ENCODE measurements around the gene PDE6G.

PDE6G gene

DNA sequence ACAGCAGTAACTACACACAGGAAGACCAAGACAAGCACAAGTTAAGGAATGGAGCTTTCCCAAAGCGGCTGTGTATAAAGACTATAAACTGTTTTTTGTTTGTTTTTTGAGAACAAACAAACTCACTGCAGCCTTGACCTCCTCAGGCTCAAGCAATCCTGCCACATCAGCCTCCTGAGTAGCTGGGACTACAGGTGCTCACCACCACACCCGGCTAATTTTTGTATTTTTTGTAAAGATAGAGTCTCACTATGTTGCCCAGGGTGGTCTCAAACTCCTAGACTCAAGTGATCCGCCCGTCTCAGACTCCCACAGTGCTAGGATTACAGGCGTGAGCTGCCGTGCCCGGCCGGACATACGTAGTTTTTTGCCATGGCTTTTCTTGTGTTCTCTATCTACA is 4.1 kb upstream of the PDE6G start:
- FAIRE-seq = no peak

DNA sequence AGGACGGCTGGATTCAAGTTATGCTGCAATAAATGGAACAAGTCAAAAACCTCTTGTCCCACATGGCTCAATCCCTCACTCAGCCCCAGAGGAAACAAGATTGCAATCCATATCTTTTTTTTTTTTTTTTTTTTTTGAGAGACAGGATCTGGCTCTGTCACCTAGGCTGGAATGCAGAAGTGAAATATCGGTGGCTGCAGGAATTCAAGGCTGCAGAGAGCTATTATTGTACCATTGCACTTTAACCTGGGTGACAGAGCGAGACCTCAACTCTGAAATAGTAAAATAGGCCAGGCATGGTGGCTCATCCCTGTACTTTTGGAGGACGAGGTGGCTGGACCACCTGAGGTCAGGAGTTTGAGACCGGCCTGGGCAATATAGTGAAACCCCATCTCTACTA is 2.7 kb upstream of the PDE6G start:
- FAIRE-seq = no peak

DNA sequence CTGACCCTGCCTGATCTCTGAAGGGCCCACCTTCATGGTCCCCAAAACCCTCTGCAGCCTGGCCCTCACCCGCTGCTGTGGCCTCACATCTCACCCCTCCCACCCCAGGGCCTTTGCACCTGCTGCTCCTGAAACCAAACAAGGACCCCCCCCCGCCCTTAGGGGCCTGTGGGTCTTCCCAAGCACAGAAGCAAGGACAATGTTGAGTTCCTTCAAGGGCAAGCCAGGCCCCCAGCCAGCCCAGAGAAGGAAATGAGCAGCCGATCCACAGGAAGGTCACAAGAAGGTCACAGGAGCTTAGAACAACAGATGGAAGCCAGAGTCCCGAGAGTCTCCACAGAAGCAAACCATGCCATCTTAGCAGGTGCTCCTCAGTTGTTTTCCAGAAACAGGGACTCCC is 493 bp upstream of the PDE6G start:
- no peak for FAIRE-seq

DNA sequence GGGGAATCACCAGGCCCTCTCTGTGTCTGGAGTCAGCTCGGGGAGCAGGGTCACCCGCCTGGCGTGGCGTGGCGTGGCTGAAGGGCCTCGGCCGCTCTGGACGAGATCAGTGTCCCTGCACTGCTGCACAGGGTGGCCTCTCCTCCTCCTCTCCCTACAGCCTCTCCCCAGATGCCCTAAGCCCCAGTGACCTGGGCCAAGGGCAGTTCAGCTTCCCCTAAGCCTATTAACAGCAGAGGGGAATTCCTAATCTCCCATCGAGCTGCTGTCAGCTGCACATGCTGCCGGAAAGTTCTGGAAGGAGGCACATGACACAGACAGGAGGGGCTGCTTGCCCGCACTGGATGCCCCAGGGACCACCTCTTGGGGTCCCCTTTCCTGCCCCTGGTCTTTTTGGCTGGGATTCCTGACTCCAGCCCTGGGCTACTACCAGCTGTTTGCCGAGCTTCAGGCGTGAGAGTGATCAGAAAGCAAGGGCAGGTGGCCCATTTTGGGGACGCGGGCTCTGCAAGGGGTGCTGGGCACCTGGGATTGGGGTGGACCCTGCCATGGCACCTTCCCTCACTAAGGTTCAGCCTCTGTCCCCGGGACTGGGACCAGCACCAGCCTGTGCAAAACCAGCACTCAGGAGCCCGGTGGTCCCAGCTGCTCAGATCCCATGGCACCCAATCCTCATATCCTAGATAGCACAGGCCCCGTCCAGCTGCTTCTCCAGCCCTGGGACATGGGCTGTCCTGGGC is 794 bp downstream of the PDE6G start:
- FAIRE-seq = no peak

DNA sequence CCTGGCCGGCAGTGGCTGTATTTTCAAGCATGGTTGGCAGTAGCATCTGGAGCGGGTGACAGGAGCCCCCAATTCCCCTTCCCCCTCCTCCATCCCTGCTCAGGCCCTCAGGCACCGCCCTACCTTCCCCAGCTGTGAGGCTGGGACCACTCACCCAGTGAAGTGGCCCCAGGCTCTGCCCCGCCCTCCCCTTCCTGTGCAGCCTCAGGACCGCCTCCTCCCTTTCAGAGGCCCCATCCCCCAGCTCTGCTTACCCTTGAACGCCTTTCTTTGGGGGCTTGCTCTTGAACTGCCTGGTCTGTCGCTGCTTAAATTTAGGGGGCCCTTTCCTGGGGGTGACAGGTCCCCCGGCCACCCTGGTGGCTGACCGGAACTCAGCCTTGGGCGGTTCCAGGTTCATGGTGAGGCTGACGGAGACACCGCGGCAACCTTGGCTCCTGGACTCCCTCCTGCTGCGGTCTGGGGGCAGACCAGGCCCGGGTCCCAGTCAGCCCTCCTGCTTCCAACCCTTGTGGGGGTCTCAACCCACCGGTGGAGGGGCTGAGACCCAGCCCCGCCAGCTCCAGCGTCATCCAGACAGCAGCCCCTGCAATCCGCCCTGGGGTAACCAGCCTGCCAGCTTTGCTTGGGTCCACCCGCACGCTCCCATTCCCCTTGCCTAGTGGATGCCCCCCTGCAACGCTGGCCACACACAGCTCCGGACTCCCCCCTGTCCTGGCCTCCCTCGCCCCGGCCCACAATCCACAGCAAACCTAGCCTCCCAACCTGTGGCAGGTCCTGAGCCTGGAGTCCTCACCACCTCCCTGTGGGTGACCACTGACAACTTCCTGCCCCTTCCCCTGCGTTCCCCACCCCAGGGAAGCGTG is 3.2 kb downstream of the PDE6G start:
- no peak for FAIRE-seq

DNA sequence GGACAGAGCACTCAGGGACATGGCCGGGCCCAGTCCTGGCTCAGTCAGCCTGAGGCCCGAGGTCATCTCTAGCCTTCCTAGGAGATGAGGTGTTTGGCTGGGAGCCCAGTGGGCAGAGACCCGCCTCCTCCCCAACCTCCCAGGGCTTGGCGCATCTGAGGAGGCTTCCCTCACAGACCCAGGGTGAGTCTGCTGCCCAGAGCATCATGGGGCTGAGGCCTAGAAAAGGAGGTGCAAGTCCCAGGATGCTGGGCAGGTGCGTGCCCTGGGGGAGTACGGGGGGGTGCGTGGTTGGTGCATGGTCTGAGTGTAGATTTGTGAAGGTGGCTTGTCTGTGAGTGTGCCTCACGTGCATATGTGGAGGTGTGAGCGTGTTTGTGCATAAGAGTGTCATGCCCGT is 4.7 kb downstream of the PDE6G start:
- no peak for FAIRE-seq

DNA sequence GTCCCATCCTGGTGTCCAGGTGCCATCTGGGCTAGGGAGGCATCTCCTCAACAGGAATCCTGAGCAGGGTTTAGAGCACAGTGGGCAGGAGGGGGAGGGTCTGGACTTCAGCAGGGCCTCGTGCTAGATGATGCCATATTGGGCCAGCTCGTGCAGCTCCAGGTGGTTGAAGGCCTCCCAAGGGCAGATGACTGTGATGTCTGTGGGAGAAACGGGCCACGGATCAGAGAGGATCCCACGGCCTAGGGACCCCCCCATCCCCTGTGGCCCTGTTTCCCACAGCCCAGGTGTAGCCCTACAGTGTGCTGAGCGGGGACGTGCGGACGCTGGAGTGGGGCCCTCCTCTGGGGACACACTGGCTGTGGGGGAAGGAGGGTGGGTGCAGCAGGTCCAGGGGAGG is 5.4 kb downstream of the PDE6G start:
- FAIRE-seq = no peak

DNA sequence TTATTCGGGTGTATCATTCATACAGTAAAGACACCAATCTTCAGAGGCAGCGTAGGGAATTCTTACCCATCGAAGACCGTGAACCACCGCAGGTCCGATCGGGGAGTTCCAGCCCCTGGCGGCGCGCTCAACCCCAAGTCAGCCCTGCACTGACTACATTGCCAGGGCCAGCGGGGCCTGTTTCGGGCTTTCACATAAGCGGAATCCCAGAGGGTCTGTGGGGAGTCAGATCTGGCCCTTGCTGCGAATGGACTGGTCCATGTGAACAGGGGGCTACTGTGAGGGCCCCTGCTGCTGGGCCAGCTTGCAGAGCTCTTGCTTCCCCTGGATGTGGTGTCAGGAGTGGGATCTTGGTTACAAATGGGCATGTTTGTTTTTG is 7.6 kb downstream of the PDE6G start:
- FAIRE-seq = no peak

DNA sequence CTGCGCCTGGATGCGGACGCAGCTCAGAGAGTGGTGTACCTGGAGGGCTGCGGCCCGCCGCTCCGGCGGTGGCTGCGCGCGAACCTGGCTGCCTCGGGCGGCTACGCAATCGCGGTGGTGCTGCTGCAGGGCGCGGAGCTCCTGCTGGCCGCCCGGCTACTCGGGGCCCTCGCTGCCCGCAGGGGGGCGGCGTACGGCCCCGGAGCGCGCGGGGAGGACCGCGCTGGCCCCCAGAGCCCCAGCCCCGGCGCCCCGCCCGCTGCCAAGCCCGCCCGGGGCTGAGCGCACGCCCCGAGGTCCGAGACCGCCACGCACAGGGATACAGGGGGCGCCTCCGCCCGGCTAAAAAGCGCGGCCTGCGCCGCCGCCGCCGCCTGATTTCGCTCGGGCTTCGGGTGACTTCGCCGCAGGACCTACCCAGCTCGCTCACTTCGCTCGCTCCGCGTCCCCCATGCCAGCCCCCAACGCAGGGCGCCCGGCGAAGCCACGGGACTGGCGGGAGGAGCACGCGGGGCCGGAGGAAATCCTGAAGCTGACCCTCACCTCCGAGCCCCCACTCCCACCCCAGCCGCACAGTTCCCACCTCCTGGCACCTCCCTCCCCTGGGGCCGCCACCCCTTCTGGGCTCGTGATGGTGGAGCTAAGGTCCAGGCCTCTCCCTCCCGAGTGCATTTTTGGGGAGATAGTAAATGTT is 8.2 kb downstream of the PDE6G start:
- no peak for FAIRE-seq

DNA sequence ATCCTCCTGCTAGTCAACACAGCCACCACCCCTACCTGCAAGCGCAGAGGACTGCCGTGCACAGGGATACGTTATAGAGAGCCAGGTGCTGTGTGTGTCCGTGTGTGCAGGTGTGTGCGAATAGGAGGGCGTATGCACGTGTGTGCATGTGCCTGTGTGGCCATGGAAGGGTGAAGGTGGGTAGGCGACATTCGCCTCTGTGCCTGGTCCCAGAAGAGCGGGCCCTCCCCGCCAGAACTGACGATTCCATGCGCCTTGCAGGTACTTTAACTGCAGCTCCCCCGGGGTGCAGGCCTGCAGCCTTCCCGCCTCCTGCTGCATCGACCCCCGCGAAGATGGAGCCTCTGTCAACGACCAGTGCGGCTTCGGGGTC is 8.7 kb downstream of the PDE6G start:
- FAIRE-seq = no peak

DNA sequence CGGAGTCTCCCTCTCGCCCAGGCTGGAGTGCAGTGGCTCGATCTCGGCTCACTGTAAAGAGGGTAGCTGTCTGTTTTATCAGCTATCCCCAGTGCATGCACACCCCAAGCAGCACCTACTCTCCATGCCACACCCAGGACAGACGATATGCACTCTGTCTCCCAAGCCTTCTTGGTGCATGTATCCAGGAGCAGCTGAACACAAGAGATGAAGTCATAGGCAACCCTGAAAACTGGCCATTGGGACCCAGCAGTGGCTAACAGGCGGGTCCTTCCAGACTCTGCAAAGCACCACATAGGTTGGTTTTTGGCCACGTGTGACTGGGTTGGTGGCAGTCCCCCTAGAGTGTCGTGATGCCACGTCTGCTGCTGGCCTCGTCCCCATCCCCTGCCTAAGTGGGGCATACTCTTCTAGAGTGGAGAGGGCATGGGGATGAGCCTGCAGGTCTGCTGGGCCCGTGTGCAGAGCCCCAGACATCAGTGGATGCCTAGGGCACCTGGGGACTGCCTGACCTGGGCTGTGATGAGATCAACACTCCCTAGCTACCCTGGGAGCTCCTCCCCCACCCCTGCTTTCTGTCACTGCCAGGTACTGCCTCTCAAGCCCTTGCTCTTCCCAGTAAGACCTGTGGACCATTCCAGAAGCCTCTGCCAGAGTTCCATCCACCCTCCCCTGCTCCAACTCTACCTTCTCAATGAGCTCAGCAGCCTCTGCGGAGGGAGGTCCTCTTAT is 9.3 kb downstream of the PDE6G start:
- FAIRE-seq = no peak

DNA sequence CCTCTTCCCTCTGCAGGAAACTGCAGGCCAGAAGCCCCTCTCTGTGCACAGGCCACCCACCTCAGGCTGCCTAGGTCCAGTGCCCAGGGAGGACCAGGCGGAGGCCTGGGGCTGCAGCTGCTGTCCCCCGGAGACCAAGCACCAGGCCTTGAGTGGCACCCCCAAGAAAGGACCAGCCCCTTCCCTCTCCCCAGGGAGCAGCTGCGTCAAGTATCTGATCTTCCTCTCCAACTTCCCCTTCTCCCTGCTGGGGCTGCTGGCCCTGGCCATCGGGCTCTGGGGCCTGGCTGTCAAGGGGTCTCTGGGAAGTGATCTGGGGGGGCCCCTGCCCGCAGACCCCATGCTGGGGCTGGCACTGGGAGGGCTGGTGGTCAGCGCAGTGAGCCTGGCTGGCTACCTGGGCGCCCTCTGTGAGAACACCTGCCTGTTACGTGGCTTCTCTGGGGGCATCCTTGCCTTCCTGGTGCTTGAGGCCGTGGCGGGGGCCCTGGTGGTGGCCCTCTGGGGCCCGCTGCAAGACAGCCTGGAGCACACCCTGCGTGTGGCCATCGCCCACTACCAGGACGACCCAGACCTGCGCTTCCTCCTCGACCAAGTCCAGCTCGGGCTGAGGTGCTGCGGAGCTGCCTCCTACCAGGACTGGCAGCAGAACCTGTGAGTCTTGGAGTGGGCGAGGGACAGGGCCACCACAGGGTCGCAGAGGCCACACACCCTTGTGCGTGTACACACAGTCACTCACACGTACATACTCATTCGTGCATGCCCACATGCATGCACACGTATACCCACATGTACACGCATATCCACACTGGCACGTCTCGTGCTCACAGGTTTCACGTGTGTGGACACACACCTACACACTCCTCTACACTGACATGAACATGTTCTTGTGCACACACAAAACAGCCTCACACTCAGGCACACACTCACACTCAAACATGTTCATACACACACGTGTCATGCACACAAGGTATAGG is 11.1 kb downstream of the PDE6G start:
- no peak for FAIRE-seq

DNA sequence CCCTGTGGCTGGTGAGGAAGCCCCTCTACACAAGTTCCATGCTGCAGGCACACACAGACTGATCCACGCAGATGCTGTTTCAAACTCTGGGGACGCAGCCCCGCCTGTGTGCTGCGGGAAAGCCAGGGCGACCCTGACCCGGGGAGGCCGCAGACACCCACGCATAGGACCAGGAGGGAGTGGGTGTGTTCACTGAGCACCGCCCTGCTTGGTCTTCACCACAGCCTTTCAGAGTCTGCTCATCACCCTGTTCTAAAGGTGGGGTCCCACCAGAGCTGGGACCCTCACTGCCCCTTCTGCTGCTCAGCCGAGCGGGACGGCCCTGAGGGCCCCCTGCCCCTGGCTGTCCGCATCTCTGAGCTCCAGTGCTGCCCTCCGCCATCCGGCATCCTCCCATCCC is 11.8 kb downstream of the PDE6G start:
- no peak for FAIRE-seq

DNA sequence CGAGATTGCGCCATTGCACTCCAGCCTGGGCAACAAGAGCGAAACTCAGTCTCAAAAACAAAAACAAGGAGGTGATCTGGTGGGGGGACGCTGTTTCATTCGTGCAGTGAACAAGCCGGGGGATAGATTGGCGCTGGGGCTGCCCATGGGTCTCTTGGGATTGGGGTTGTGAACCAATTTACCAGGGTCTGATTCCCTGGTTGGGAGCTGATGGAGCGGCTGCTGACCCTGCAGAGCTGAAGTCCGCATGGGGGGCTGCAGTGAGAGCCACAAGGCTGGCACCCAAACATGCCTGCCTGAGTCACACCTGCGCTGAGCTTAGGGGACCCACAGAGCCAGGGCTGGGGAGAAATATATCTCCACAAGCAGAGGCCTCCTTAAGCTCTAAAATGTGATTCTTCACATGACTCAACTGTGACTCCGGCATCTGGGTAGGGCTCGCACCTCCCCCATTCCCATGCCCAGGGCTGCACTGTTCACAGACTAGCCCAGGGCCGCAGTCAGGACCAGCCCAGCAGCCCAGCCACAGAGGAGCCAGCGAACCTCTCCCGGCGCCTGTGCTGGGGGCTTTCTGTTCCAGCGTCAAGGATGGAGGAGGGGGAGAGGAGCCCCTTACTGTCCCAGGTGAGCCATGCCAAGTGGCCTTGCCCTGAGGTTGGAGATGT is 14.4 kb downstream of the PDE6G start:
- no peak for FAIRE-seq

DNA sequence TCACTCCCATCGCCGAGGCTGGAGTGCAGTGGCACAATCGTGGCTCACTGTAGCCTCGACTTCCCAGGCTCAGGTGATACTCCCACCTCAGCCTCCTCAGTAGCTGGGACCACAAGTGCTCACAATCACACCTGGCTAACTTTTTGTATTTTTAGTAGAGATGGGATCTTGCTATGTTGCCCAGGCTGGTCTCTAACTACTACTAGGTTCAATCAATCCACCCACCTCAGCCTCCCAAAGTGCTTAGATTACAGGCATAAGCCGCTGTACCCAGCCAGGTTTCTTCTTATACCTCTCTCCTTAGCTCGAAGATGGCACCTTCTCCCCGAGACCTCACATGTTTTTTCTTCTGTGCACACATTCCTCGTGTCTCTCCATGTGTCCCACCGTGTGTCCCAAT is 16.3 kb downstream of the PDE6G start:
- FAIRE-seq = no peak

DNA sequence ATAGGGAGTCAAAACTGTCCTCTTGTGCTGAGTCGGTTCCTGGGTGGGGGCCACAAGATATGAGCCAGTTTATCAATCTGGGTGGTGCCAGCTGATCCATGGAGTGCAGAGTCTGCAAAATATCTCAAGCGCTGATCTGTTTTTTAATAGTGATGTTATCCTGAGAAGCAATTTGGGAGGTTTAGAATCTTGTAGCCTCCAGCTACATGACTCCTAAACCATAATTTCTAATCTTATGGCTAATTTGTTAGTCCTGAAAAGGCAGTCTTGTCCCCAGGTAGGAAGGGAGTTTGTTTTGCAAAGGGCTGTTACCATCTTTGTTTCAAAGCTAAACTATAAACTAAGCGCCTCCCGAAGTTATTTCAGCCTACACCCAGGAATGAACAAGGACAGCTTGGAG is 17.7 kb downstream of the PDE6G start:
- FAIRE-seq = no peak

DNA sequence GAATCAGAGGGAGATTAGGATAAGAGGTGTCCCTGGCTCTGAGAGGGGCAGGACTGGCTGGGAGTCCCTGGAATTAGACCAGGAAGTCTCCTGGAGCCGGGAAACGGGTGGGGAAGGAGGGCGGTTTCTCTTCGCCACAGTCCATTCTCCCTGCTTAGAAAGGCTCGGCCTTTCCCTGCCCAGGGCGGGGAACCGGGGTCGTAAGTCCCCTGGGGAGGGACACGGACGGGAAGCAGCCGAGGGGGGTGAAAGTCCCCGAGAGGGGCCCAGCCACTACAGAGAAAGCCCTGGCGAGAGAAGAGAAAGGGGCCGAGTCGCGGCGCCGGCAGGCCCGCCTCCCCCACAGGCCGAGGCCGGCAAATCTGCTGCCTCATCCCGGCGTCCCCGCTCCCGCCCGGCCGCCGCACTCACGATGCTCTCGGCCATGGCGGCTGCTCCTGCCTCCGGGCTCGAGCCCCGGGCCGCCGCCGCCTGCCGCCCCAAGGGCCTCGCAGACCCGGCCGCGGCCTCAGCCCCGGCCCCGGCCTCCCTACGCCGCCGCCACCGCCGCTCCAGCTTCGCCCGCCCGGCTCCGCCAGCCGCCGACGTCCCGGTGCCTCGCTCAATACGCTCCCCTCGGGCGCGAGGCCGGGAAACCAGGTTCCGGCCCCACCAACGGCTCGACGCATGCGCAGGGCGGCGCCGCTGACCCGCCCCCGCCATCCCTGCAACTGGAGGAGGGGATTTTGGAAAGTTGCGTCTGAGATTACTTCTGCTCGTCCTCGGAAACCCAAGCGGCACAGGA is 19.6 kb downstream of the PDE6G start, which contains the start of the genes NPLOC4 and TSPAN10:
TSS of gene NPLOC4 (minus strand) at position 608 of the 784 bp plus-strand sequence. CDS start at position 426, 182 bp downstream.
TSS of gene TSPAN10 (plus strand) at position 692 of the 784 bp plus-strand sequence. CDS start 5,217 bp downstream, outside the sequence.
- no peak for FAIRE-seq

DNA sequence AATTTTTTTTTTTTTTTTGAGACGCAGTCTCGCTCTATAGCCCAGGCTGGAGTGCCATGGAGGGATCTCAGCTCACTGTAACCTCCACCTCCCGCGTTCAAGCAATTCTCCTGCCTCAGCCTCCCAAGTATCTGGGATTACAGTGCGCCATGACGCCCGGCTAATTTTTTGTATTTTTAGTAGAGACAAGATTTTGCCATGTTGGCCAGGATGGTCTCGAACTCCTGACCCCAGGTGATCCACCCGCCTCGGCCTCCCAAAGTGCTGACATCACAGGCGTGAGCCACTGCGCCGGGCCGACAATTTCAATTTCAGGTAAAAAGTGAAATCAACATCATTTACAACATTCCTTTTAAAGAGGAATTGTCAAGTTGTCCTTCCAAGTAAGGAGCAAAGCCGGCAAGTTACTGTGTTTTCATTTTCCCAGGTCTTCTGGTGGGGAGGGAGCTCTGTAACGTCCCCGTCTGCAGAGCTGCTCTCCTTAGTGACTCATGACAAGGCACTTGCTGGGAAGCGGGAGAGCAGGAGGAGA is 20.3 kb downstream of the PDE6G start:
- no peak for FAIRE-seq

DNA sequence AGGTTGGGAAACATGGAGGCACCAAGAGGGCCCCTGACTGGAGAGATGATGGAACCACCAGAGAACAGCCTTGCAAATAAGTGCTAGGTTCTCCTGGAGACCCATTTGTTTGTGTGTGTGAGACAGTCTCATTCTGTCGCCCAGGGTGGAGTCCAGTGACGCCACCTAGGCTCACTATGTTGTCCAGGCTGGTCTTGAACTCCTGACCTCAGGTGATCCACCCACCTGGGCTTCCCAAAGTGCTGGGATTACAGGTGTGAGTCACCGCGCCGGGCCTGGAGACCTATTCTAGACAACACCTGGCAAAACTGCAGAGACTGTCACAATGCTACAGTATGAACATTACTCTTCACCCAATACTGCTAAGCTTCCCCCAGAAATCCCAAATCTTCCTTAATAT is 20.9 kb downstream of the PDE6G start:
- no peak for FAIRE-seq

DNA sequence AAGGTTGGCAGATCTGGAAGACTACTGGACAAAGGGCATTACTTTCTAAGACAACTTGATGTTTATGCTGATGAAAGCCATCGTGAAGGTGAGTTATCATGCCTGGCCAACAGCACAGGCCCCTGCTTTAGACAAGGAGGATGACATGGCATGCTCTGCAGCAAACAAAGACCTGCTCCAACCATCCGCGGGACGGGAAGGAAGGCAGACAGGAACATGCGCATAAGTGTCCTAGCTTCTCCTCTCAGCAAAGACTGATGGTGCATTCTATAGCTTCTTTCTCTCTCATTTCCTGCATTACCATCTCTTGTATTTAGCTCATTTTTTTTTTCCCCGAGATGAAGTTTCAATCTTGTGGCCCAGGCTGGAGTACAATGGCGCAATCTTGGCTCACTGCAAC is 24.9 kb downstream of the PDE6G start:
- no peak for FAIRE-seq

Measured in endometrium (tissue), 2 donors.